ENCODE data around the gene CPT1A. TPM values are rescaled to one million over a fixed set of nuclear protein-coding genes. Genes with fewer than 3 reads are reported as not detected.

The CPT1A gene
- total RNA-seq, 1 experiment from 2014 or later: 6.3 TPM

- Histone ChIP-seq H3K36me3 (ENCODE audit: control insufficient read depth, insufficient read depth, low read length) (no peaks in the 10 kb centered on the region), H3K4me1 (peaks cover 10% of the 10 kb centered on the region; the same call in 1 of the 2 replicates), H3K9me3 (peaks cover 17% of the 10 kb centered on the region), H3K27me3 (replicated peaks; ENCODE audit: control insufficient read depth, insufficient read depth, low read length) (no peaks in the 10 kb centered on the region), H3K4me3 (ENCODE audit: low read depth, low read length) (no peak overlapping the region)
- H3K4me1 Mint-ChIP-seq (ENCODE audit: low read depth, unreplicated experiment): peaks cover 8% of the 10 kb centered on the region
- DNase-seq: no peak
- no peak for TF ChIP-seq CTCF (IDR thresholded peaks at IDR 0.05; ENCODE audit: insufficient read depth in 1 of 2, low read depth in 1 of 2, low read length in 1 of 2, severe bottlenecking in 1 of 2, unreplicated experiment in 1 of 2)
- ChIA-PET POLR2A (no interaction called here), CTCF (no interaction called here)
- no peak overlapping the region for H3K4me3 Mint-ChIP-seq (ENCODE audit: unreplicated experiment)
- H3K9me3 Mint-ChIP-seq (ENCODE audit: unreplicated experiment): no peaks in the 10 kb centered on the region
- intact Hi-C loops (cut with micrococcal nuclease; ENCODE audit: unreplicated experiment): no loop called here
- BruUV-seq (replicated peaks): no TSS peak
- H3K36me3 Mint-ChIP-seq (ENCODE audit: insufficient read depth, unreplicated experiment): peaks cover 6% of the 10 kb centered on the region
- no peaks in the 10 kb centered on the region for H3K27me3 Mint-ChIP-seq (ENCODE audit: insufficient read depth, unreplicated experiment)
- H3K27ac Mint-ChIP-seq (ENCODE audit: unreplicated experiment): no peak overlapping the region
These were observed 23.5 kb upstream of the CPT1A start for GRCh38 chr11:68865241-68865640.

GRCh38 chr11:68863553-68864265 lies 22.0 kb upstream of the CPT1A start:
- CTCF ChIA-PET: no interaction called here
- no peak overlapping the region for H3K4me3 Mint-ChIP-seq (ENCODE audit: unreplicated experiment)
- H3K27ac Mint-ChIP-seq (ENCODE audit: unreplicated experiment): no peak overlapping the region
- H3K36me3 Mint-ChIP-seq (ENCODE audit: insufficient read depth, unreplicated experiment): peaks cover 6% of the 10 kb centered on the region
- Histone ChIP-seq H3K36me3 (ENCODE audit: control insufficient read depth, insufficient read depth, low read length) (no peaks in the 10 kb centered on the region), H3K27me3 (replicated peaks; ENCODE audit: control insufficient read depth, insufficient read depth, low read length) (no peaks in the 10 kb centered on the region), H3K4me3 (ENCODE audit: low read depth, low read length) (no peak overlapping the region), H3K4me1 (peaks cover 10% of the 10 kb centered on the region; the same call in 1 of the 2 replicates), H3K9me3 (peaks cover 21% of the 10 kb centered on the region)
- H3K4me1 Mint-ChIP-seq (ENCODE audit: low read depth, unreplicated experiment): no peaks in the 10 kb centered on the region
- BruUV-seq (replicated peaks): no TSS peak
- H3K9me3 Mint-ChIP-seq (ENCODE audit: unreplicated experiment): no peaks in the 10 kb centered on the region
- no peaks in the 10 kb centered on the region for H3K27me3 Mint-ChIP-seq (ENCODE audit: insufficient read depth, unreplicated experiment)
- intact Hi-C loops (cut with micrococcal nuclease; ENCODE audit: unreplicated experiment): no loop called here
- DNase-seq: no peak
- no peak for TF ChIP-seq CTCF (IDR thresholded peaks at IDR 0.05; ENCODE audit: insufficient read depth in 1 of 2, low read depth in 1 of 2, low read length in 1 of 2, severe bottlenecking in 1 of 2, unreplicated experiment in 1 of 2)
- POLR2A ChIA-PET: no interaction called here

GRCh38 chr11:68862421-68862820 lies 20.7 kb upstream of the CPT1A start:
- Mint-ChIP-seq H3K4me3 (ENCODE audit: unreplicated experiment) (no peak overlapping the region), H3K4me1 (ENCODE audit: low read depth, unreplicated experiment) (peaks cover 8% of the 10 kb centered on the region), H3K27me3 (ENCODE audit: insufficient read depth, unreplicated experiment) (no peaks in the 10 kb centered on the region), H3K27ac (ENCODE audit: unreplicated experiment) (no peak overlapping the region), H3K9me3 (ENCODE audit: unreplicated experiment) (no peaks in the 10 kb centered on the region), H3K36me3 (ENCODE audit: insufficient read depth, unreplicated experiment) (peaks cover 11% of the 10 kb centered on the region)
- H3K27me3 ChIP-seq (replicated peaks; ENCODE audit: control insufficient read depth, insufficient read depth, low read length): no peaks in the 10 kb centered on the region
- intact Hi-C loops (cut with micrococcal nuclease; ENCODE audit: unreplicated experiment): no loop called here
- no peaks in the 10 kb centered on the region for H3K36me3 ChIP-seq (ENCODE audit: control insufficient read depth, insufficient read depth, low read length)
- ChIA-PET CTCF (no interaction called here), POLR2A (no interaction called here)
- no peak for TF ChIP-seq CTCF (IDR thresholded peaks at IDR 0.05; ENCODE audit: insufficient read depth in 1 of 2, low read depth in 1 of 2, low read length in 1 of 2, severe bottlenecking in 1 of 2, unreplicated experiment in 1 of 2)
- DNase-seq: no peak
- H3K9me3 ChIP-seq: peaks cover 21% of the 10 kb centered on the region
- BruUV-seq (replicated peaks): no TSS peak
- peaks cover 19% of the 10 kb centered on the region for H3K4me1 ChIP-seq
- H3K4me3 ChIP-seq (ENCODE audit: low read depth, low read length): no peak overlapping the region

All from Caco-2 (cell line).